ENCODE data around the gene STYXL1. TPM values are rescaled to one million over a fixed set of nuclear protein-coding genes. Genes with fewer than 3 reads are reported as not detected.
A peak's percentile ranks its signal among the peaks of the same experiment; 100 is the strongest.
"Not testable (repeated sequence)": the region's sequence is repeated elsewhere in the genome, so short reads cannot be mapped to it uniquely, and the experiment has no call there.

Gene STYXL1
- total RNA-seq, 1 donor from 2014 or later: 35.3 TPM

DNA sequence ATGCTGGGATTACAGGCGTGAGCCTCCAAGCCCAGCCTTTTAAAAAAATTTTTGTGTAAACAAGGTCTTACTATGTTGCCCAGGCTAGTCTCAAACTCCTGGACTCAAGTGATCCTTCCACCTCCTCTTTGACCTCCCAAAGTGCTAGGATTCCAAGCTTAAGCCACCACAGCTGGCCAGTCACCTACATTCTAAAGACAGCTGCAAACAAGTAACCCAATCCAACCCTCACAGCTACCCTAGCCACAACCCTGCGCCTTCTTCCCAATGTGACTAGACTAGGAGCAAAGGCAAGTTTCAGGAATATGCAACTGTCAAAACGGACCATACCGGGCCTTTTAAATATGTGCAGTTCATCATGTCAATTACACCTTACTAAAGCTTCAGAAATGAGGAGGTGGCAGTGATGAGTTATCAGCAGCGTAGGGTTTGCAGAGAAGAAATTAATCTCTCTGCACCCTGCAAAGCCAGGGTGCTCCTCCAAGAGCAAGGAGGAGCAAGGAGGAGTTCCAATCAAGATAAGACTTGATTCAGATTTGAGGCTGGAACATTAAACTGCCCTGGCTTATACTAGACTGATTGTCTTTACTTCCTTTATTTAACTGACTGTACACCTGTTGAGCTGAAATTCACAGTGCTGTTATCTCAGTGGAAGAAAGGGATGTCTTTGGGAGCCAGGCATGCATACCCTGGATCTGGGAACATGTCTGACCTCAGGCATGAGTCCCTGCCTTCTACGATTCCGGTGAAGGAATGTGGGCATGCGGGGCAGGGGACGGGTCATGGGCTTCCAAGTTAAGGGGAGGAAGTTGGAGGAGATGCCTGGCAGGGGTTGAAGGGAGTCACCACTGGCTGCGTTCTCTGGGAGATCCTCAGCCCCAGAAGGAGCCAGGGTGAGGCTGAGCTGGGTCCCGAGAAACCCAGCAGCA, 37.9 kb downstream of the STYXL1 start:
- Mint-ChIP-seq H3K27me3 (ENCODE audit: low read depth) (no peaks in the 10 kb centered on the region), H3K9me3 (no peaks in the 10 kb centered on the region), H3K36me3 (peaks cover 16% of the 10 kb centered on the region), H3K27ac (no peak overlapping the region), H3K4me1 (no peaks in the 10 kb centered on the region), H3K4me3 (no peak overlapping the region)
- TF ChIP-seq, protein P1, sequence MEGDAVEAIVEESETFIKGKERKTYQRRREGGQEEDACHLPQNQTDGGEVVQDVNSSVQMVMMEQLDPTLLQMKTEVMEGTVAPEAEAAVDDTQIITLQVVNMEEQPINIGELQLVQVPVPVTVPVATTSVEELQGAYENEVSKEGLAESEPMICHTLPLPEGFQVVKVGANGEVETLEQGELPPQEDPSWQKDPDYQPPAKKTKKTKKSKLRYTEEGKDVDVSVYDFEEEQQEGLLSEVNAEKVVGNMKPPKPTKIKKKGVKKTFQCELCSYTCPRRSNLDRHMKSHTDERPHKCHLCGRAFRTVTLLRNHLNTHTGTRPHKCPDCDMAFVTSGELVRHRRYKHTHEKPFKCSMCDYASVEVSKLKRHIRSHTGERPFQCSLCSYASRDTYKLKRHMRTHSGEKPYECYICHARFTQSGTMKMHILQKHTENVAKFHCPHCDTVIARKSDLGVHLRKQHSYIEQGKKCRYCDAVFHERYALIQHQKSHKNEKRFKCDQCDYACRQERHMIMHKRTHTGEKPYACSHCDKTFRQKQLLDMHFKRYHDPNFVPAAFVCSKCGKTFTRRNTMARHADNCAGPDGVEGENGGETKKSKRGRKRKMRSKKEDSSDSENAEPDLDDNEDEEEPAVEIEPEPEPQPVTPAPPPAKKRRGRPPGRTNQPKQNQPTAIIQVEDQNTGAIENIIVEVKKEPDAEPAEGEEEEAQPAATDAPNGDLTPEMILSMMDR (IDR thresholded peaks at IDR 0.05; ENCODE audit: unreplicated experiment): no peak
- no peak for DNase-seq (ENCODE audit: low spot score in 2 of 2, unreplicated experiment in 2 of 2)

DNA sequence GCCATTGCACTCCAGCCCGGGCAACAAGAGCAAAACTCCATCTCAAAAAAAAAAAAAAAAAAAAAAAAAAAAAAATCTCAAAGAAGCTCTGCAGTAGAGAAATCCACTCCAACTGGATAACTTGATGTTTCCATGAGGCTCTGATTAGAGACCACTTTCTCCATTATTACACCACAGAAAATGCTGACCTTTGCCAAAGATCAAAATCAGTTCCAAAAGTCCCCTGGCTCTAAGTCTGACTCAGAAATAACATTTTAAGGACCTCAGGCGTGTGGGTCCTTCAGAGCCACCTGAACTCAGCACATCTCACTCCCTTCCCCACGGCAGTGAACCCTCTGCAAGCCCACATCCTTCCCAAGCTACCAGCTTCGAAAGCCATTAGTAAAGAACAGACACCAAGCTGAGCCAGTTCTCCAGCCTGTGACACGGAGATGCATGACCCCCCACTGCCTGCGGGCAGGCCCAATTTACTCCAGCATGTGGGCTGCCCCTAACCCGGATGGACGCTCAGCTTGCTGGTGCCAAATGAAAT, 39.6 kb downstream of the STYXL1 start:
- no peaks in the 10 kb centered on the region for H3K9me3 Mint-ChIP-seq
- peak overlapping the region; percentile 19 for H3K27ac Mint-ChIP-seq
- no peak for DNase-seq (ENCODE audit: low spot score in 2 of 2, unreplicated experiment in 2 of 2)
- H3K27me3 Mint-ChIP-seq (ENCODE audit: low read depth): no peaks in the 10 kb centered on the region
- TF ChIP-seq, protein P1 (IDR thresholded peaks at IDR 0.05; ENCODE audit: unreplicated experiment): no peak
- no peak overlapping the region for H3K4me3 Mint-ChIP-seq
- H3K4me1 Mint-ChIP-seq: no peaks in the 10 kb centered on the region
- peaks cover 15% of the 10 kb centered on the region for H3K36me3 Mint-ChIP-seq

DNA sequence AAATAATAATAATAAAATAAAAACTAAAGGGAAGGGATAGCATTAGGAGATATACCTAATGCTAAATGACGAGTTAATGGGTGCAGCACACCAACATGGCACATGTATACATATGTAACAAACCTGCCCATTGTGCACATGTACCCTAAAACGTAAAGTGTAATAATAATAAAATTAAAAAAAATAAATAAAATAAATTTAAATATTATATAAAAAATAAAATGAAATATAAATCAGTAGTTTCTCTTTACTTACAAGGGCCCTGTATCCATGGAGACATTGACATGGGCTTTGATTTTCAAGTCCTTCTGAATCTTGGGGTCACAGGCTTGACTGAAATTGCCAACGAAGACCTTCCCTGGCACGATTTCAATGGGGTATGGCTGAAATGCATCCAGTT, 42.8 kb downstream of the STYXL1 start:
- H3K27ac Mint-ChIP-seq; H3K4me1 Mint-ChIP-seq; H3K4me3 Mint-ChIP-seq; H3K9me3 Mint-ChIP-seq; H3K27me3 Mint-ChIP-seq (ENCODE audit: low read depth); DNase-seq (ENCODE audit: low spot score in 2 of 2, unreplicated experiment in 2 of 2): not testable (repeated sequence)
- peaks cover 19% of the 10 kb centered on the region for H3K36me3 Mint-ChIP-seq

DNA sequence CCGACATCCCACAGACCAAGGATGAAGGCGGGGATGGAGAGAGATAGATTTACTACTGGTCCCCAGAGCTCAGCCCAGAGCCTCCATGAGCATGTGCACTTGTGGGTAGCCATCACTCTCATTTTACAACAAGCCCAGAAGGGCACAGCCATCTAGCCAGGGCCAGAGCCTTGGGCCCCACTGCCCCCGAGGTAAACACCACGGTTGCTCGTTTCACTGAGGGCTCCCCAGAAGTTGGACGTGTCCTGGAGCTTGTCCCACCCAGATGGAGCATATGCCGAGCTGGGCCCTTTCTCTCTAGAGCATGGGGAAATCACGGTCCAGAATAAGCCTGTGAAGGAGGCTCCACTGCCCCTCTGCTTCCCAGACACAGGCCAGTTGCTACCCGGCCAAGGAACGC, 44.4 kb downstream of the STYXL1 start:
- no peak for DNase-seq (ENCODE audit: low spot score in 2 of 2, unreplicated experiment in 2 of 2)
- H3K9me3 Mint-ChIP-seq: no peaks in the 10 kb centered on the region
- H3K4me3 Mint-ChIP-seq: no peak overlapping the region
- TF ChIP-seq, protein P1 (IDR thresholded peaks at IDR 0.05; ENCODE audit: unreplicated experiment): no peak
- no peaks in the 10 kb centered on the region for H3K27me3 Mint-ChIP-seq (ENCODE audit: low read depth)
- H3K36me3 Mint-ChIP-seq: peaks cover 25% of the 10 kb centered on the region
- no peaks in the 10 kb centered on the region for H3K4me1 Mint-ChIP-seq
- no peak overlapping the region for H3K27ac Mint-ChIP-seq

DNA sequence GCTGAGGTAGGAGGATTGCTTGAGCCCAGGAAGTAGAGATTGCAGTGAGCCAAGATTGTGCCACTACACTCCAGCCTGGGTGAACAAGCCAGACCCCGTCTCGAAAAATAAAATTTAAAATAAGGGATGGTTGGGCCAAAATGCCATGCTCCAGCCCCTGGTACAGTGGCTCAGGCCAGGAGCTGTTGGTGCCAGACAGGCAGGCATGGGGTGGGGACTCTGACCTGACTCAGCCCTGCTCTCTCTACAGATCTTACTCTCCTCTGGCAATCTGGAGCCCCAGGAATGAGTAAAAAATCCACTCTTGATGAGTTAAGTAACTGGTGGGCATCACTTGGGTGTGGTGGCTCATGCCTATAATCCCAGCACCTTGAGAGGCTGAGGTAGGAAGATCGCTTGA, 45.0 kb downstream of the STYXL1 start:
- no peaks in the 10 kb centered on the region for H3K9me3 Mint-ChIP-seq
- no peak for DNase-seq (ENCODE audit: low spot score in 2 of 2, unreplicated experiment in 2 of 2)
- no peak overlapping the region for H3K27ac Mint-ChIP-seq
- peaks cover 24% of the 10 kb centered on the region for H3K36me3 Mint-ChIP-seq
- H3K4me1 Mint-ChIP-seq: no peaks in the 10 kb centered on the region
- H3K27me3 Mint-ChIP-seq (ENCODE audit: low read depth): no peaks in the 10 kb centered on the region
- TF ChIP-seq, protein P1 (IDR thresholded peaks at IDR 0.05; ENCODE audit: unreplicated experiment): no peak
- H3K4me3 Mint-ChIP-seq: no peak overlapping the region

DNA sequence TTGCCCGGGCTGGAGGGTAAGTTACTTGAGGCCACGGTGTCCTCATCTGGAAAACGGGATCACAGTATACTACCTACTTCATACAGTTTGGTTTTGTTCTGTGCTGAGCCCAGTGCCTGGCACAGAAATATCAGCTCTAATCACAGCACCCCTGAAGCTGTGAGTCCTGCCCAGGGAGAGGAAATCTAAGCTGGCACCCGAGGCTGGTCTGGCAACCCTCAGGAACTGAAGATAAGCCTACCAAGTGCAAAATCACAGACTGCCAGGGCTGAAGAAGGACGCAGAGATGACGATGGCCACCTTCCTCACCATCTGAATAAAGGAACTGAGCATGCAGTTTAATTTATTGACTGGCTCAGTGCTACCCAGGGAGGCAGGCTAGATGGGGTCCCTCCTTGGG, 45.7 kb downstream of the STYXL1 start:
- peaks cover 30% of the 10 kb centered on the region for H3K36me3 Mint-ChIP-seq
- H3K27ac Mint-ChIP-seq: no peak overlapping the region
- no peaks in the 10 kb centered on the region for H3K4me1 Mint-ChIP-seq
- no peaks in the 10 kb centered on the region for H3K27me3 Mint-ChIP-seq (ENCODE audit: low read depth)
- TF ChIP-seq, protein P1 (IDR thresholded peaks at IDR 0.05; ENCODE audit: unreplicated experiment): no peak
- no peak overlapping the region for H3K4me3 Mint-ChIP-seq
- DNase-seq (ENCODE audit: low spot score in 2 of 2, unreplicated experiment in 2 of 2): no peak
- H3K9me3 Mint-ChIP-seq: no peaks in the 10 kb centered on the region
